DND-41 (cell line): ENCODE data around the gene GNB5.

Experiments used
- ATAC-seq: fragments of 200-7000 bp; cut with Tn5 transposase; 3 replicates; pipeline ENCODE4 v1.9.1; 2021; ENCODE audit warnings: low read depth; ENCODE audit not compliant: insufficient read depth
- DNase-seq: peaks from one replicate; pipeline ENCODE4 v3.0.0-alpha.2; 2020
- H2AFZ ChIP-seq: 2 replicates; pipeline ENCODE4 v1.6.0; 2012; ENCODE audit warnings: low read depth, low read length
- H3K27ac ChIP-seq: 2 replicates; pipeline ENCODE4 v1.5.1; 2012; ENCODE audit warnings: low read length, inconsistent platforms
- H3K27me3 ChIP-seq: fragments of 200-600 bp; sonication (generic); 2 replicates; pipeline ENCODE4 v1.6.0; 2012; ENCODE audit warnings: low read length, mild to moderate bottlenecking, inconsistent platforms; ENCODE audit not compliant: insufficient read depth, poor library complexity
- H3K36me3 ChIP-seq: 2 replicates; pipeline ENCODE4 v1.5.1; 2012; ENCODE audit warnings: low read length, inconsistent platforms; ENCODE audit not compliant: insufficient read depth
- H3K4me1 ChIP-seq: 2 replicates; pipeline ENCODE4 v1.5.1; 2012; ENCODE audit warnings: mild to moderate bottlenecking, low read length; ENCODE audit not compliant: insufficient read depth
- H3K4me2 ChIP-seq: 2 replicates; pipeline ENCODE4 v1.6.0; 2012; ENCODE audit warnings: mild to moderate bottlenecking, moderate library complexity, low read length, inconsistent platforms; ENCODE audit not compliant: insufficient read depth
- H3K4me3 ChIP-seq, 2 experiments: fragments of 200-600 bp in 1 of 2; shearing (Covaris generic) in 1 of 2; 2 replicates each; pipeline ENCODE4 v1.5.1; 2012 to 2016; ENCODE audit warnings: inconsistent platforms in 2 of 2, low read length in 2 of 2, mild to moderate bottlenecking in 2 of 2, low read depth in 1 of 2, moderate library complexity in 1 of 2
- H3K79me2 ChIP-seq: 2 replicates; pipeline ENCODE4 v1.6.0; 2012; ENCODE audit warnings: low read length, inconsistent platforms; ENCODE audit not compliant: insufficient read depth
- H3K9ac ChIP-seq: 2 replicates; pipeline ENCODE4 v1.6.0; 2012; ENCODE audit warnings: low read depth, mild to moderate bottlenecking, inconsistent platforms, low read length, moderate library complexity
- H3K9me3 ChIP-seq: 2 replicates; pipeline ENCODE4 v1.5.1; 2012; ENCODE audit warnings: low read length, moderate library complexity, mild to moderate bottlenecking, inconsistent platforms; ENCODE audit not compliant: insufficient read depth, severe bottlenecking
- H4K20me1 ChIP-seq: 2 replicates; pipeline ENCODE4 v1.6.0; 2012; ENCODE audit warnings: low read length; ENCODE audit not compliant: insufficient read depth
- CTCF ChIP-seq: IDR thresholded peaks from 2 replicates; pipeline ENCODE4 v1.5.1; 2012; ENCODE audit warnings: borderline replicate concordance, low read length, moderate library complexity, mild to moderate bottlenecking; ENCODE audit not compliant: poor library complexity, severe bottlenecking; ENCODE audit errors: extremely low read depth
- EZH2 ChIP-seq: IDR thresholded peaks from 3 replicates; pipeline ENCODE4 v1.6.1; 2012; ENCODE audit warnings: borderline replicate concordance, low read depth, mild to moderate bottlenecking, moderate library complexity, low read length, inconsistent platforms; ENCODE audit not compliant: severe bottlenecking

The GNB5 gene

GRCh38 chr15:52236013-52236412, 44.8 kb upstream of the GNB5 start:
- Histone ChIP-seq H4K20me1 (no peaks in the 10 kb centered on the region), H3K4me1 (no peaks in the 10 kb centered on the region), H2AFZ (no peak overlapping the region), H3K79me2 (no peaks in the 10 kb centered on the region), H3K9me3 (no peaks in the 10 kb centered on the region), H3K4me3 (no peak overlapping the region), H3K27me3 (no peaks in the 10 kb centered on the region), H3K36me3 (no peaks in the 10 kb centered on the region), H3K4me2 (no peak overlapping the region), H3K9ac (no peak overlapping the region), H3K27ac (no peak overlapping the region)
- DNase-seq (no peak), ATAC-seq (no peak)
- TF ChIP-seq CTCF (no peak), EZH2 (no peak)

- ATAC-seq: no peak
These were observed 43.7 kb upstream of the GNB5 start for GRCh38 chr15:52234596-52235541.

DNA sequence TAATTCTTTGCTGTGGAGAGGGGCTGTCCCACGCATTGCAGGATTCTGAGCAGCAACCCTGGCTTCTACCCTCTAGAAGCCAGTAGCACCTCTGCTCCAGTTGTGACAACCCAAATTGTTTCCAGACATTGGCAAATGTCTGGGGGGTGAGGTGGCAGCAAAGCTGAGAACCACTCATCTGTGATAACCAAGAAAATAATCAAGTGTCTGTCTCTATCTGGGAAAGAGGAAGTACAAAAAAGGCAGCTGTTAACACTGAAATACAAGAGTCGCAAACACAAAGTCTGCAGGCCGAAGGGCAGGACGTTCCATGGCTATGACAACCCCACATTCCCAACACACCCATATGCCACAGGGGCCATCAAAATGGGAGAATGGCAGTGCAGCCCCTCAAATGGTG, 42.2 kb upstream of the GNB5 start:
- Histone ChIP-seq H3K9me3 (no peaks in the 10 kb centered on the region), H3K36me3 (no peaks in the 10 kb centered on the region), H3K27ac (no peak overlapping the region), H3K4me1 (no peaks in the 10 kb centered on the region), H4K20me1 (no peaks in the 10 kb centered on the region), H3K4me3 (no peak overlapping the region), H3K9ac (no peak overlapping the region), H3K79me2 (no peaks in the 10 kb centered on the region), H3K4me2 (no peak overlapping the region), H2AFZ (no peak overlapping the region), H3K27me3 (no peaks in the 10 kb centered on the region)
- no peak for TF ChIP-seq CTCF
- TF ChIP-seq EZH2: no peak
- no peak for DNase-seq
- ATAC-seq: no peak

More at GRCh38 chr15:52234596-52235541, 43.7 kb upstream of the GNB5 start:
- H4K20me1 ChIP-seq: no peaks in the 10 kb centered on the region
- no peak overlapping the region for H3K4me3 ChIP-seq
- no peaks in the 10 kb centered on the region for H3K27me3 ChIP-seq
- no peak overlapping the region for H2AFZ ChIP-seq
- H3K36me3 ChIP-seq: no peaks in the 10 kb centered on the region
- TF ChIP-seq CTCF: no peak
- no peak for TF ChIP-seq EZH2
- DNase-seq: no peak
- H3K9me3 ChIP-seq: no peaks in the 10 kb centered on the region
- no peak overlapping the region for H3K27ac ChIP-seq
- no peaks in the 10 kb centered on the region for H3K4me1 ChIP-seq
- H3K4me2 ChIP-seq: no peak overlapping the region
- no peaks in the 10 kb centered on the region for H3K79me2 ChIP-seq
- H3K9ac ChIP-seq: no peak overlapping the region
